GM12874 (cell line): ENCODE data around the gene HSPE1.

ENCODE experiments used
- TF ChIP-seq, protein P1 (sequence below): IDR thresholded peaks from 2 replicates; pipeline ENCODE4 v1.5.1; 2011; ENCODE audit warnings: low read depth, mild to moderate bottlenecking, control low read depth, low read length, moderate library complexity; ENCODE audit not compliant: insufficient read depth

HSPE1 gene

DNA sequence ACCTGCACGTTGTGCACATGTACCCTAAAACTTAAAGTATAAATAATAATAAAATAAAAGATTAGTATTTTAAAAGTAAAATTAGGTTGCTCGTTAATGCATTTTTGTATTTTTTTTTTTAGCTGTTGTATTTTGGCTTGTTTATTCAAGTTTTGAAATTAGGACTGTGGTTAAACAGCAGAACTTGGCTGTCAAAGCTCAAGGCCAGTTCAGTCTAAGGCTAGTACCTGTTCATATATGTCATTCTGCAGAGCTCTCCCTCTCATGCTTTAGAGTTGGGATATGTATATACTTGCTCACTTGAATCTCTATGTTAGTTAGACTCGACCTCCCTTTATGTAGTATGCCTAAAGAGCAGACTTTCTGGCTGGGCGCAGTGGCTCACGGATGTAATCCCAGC is 48.4 kb downstream of the HSPE1 start:
- TF ChIP-seq, protein P1, sequence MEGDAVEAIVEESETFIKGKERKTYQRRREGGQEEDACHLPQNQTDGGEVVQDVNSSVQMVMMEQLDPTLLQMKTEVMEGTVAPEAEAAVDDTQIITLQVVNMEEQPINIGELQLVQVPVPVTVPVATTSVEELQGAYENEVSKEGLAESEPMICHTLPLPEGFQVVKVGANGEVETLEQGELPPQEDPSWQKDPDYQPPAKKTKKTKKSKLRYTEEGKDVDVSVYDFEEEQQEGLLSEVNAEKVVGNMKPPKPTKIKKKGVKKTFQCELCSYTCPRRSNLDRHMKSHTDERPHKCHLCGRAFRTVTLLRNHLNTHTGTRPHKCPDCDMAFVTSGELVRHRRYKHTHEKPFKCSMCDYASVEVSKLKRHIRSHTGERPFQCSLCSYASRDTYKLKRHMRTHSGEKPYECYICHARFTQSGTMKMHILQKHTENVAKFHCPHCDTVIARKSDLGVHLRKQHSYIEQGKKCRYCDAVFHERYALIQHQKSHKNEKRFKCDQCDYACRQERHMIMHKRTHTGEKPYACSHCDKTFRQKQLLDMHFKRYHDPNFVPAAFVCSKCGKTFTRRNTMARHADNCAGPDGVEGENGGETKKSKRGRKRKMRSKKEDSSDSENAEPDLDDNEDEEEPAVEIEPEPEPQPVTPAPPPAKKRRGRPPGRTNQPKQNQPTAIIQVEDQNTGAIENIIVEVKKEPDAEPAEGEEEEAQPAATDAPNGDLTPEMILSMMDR: no peak
